ENCODE measurements around the gene LARP4.
"Not testable (repeated sequence)": the region's sequence is repeated elsewhere in the genome, so short reads cannot be mapped to it uniquely, and the experiment has no call there.

The LARP4 gene

GRCh38 chr12:50400638-50401499 is at the start of gene LARP4:
Gene LARP4, plus strand, starts transcription at chr12:50400885. Its CDS starts 126 bp downstream, at chr12:50401011.
- peak; percentile 95 for DNase-seq

GRCh38 chr12:50351120-50352043 is 49.3 kb upstream of the LARP4 start:
- no peak for DNase-seq

- DNase-seq, result no peak
Observed at GRCh38 chr12:50353404-50353803, 47.3 kb upstream of the LARP4 start.

- no peak for DNase-seq
Observed at GRCh38 chr12:50353869-50354593, 46.7 kb upstream of the LARP4 start.

- DNase-seq, result no peak
Observed at GRCh38 chr12:50354908-50355307, 45.8 kb upstream of the LARP4 start.

- no peak for DNase-seq
Observed at GRCh38 chr12:50355365-50355764, 45.3 kb upstream of the LARP4 start.

GRCh38 chr12:50362671-50363070 is 38.0 kb upstream of the LARP4 start:
- DNase-seq, result no peak

- no peak for DNase-seq
Observed at GRCh38 chr12:50363141-50363540, 37.5 kb upstream of the LARP4 start.

GRCh38 chr12:50365709-50366406 is 34.8 kb upstream of the LARP4 start:
- DNase-seq, result no peak

- not testable (repeated sequence) for DNase-seq
Observed at GRCh38 chr12:50370672-50371071, 30.0 kb upstream of the LARP4 start.

- no peak for DNase-seq
Observed at GRCh38 chr12:50375802-50376201, 24.9 kb upstream of the LARP4 start.

- DNase-seq, result no peak
Observed at GRCh38 chr12:50380761-50381325, 19.8 kb upstream of the LARP4 start.

GRCh38 chr12:50387487-50387886 is 13.2 kb upstream of the LARP4 start:
- DNase-seq, result no peak

- DNase-seq, result no peak
Observed at GRCh38 chr12:50387972-50388478, 12.7 kb upstream of the LARP4 start.

GRCh38 chr12:50388793-50389192 is 11.9 kb upstream of the LARP4 start:
- DNase-seq, result not testable (repeated sequence)

GRCh38 chr12:50390316-50390741 is 10.4 kb upstream of the LARP4 start:
- DNase-seq, result no peak

- no peak for DNase-seq
Observed at GRCh38 chr12:50394469-50395029, 6.1 kb upstream of the LARP4 start.

GRCh38 chr12:50397117-50397650 is 3.5 kb upstream of the LARP4 start:
- no peak for DNase-seq

- no peak for DNase-seq
Observed at GRCh38 chr12:50398931-50399330, 1.8 kb upstream of the LARP4 start.

GRCh38 chr12:50400104-50400637 is 514 bp upstream of the LARP4 start:
- DNase-seq, result no peak

Data from stimulated activated CD4-positive, alpha-beta T cell treated with anti-CD3 and anti-CD28 coated beads, Interleukin-15, amount 100 ng/mL, for 24 hours (primary cell).